Liver (tissue), 9 donors: Measurements from ENCODE around the gene SAC3D1. TPM values are rescaled to one million over a fixed set of nuclear protein-coding genes. Genes with fewer than 3 reads are reported as not detected.

Source experiments
- DNase-seq: peaks from one replicate; pipeline ENCODE4 v3.0.0-alpha.2; 2017; ENCODE audit warnings: low spot score
- H3K27ac ChIP-seq, 2 donors: one replicate each; pipeline ENCODE4 v1.7.0; 2013; ENCODE audit warnings: inconsistent platforms in 2 of 2, low read length in 2 of 2, control low read depth in 1 of 2, low read depth in 1 of 2, mild to moderate bottlenecking in 1 of 2
- H3K27me3 ChIP-seq, 4 donors: one replicate each; pipeline versions ENCODE4 v1.6.1 to v1.7.0; 2013; ENCODE audit warnings: low read length in 3 of 4, inconsistent platforms in 1 of 4, mild to moderate bottlenecking in 1 of 4, moderate library complexity in 1 of 4; ENCODE audit not compliant: control insufficient read depth in 4 of 4, insufficient read depth in 4 of 4
- H3K36me3 ChIP-seq, 4 donors: one replicate each; pipeline versions ENCODE4 v1.6.1 to v1.7.0; 2013; ENCODE audit warnings: low read length in 3 of 4, mild to moderate bottlenecking in 3 of 4, low read depth in 1 of 4, moderate library complexity in 1 of 4; ENCODE audit not compliant: control insufficient read depth in 4 of 4, insufficient read depth in 3 of 4
- H3K4me1 ChIP-seq, 4 donors: one replicate each; pipeline versions ENCODE4 v1.6.1 to v1.7.0; 2013; ENCODE audit warnings: low read length in 3 of 4, mild to moderate bottlenecking in 3 of 4, moderate library complexity in 1 of 4; ENCODE audit not compliant: control insufficient read depth in 4 of 4, insufficient read depth in 4 of 4
- H3K4me3 ChIP-seq, 3 donors: one replicate each; pipeline versions ENCODE4 v1.6.1 to v1.7.0; 2013; ENCODE audit warnings: low read length in 3 of 3, control low read depth in 1 of 3, low read depth in 1 of 3, mild to moderate bottlenecking in 1 of 3
- H3K9ac ChIP-seq, 2 donors: one replicate each; pipeline ENCODE4 v1.7.0; 2013; ENCODE audit warnings: low read length in 2 of 2, mild to moderate bottlenecking in 2 of 2, moderate library complexity in 2 of 2, control low read depth in 1 of 2, low read depth in 1 of 2
- H3K9me3 ChIP-seq, 4 donors: one replicate each; pipeline versions ENCODE4 v1.6.1 to v1.7.0; 2013; ENCODE audit warnings: low read length in 3 of 4; ENCODE audit not compliant: control insufficient read depth in 4 of 4
- EGR1 ChIP-seq, 2 donors: IDR thresholded peaks; 2 replicates each; pipeline ENCODE4 v1.6.1; 2016 to 2018; ENCODE audit warnings: antibody characterized with exemption in 2 of 2, low read depth in 2 of 2
- FOXA1 ChIP-seq: IDR thresholded peaks from 2 replicates; pipeline ENCODE4 v1.6.1; 2016; ENCODE audit warnings: antibody characterized with exemption
- FOXA2 ChIP-seq: IDR thresholded peaks from 2 replicates; pipeline ENCODE4 v1.6.1; 2016; ENCODE audit warnings: antibody characterized with exemption
- GABPA ChIP-seq, 2 donors: IDR thresholded peaks in 1 of 2; conservative IDR thresholded peaks in 1 of 2; 2 replicates each; pipeline ENCODE4 v1.6.1; 2016; ENCODE audit warnings: antibody characterized with exemption in 2 of 2, mild to moderate bottlenecking in 1 of 2, moderate library complexity in 1 of 2
- HNF4A ChIP-seq, 2 donors: conservative IDR thresholded peaks; 2 replicates each; pipeline ENCODE4 v1.6.1; 2016; ENCODE audit warnings: antibody characterized with exemption in 2 of 2, mild to moderate bottlenecking in 2 of 2
- HNF4G ChIP-seq: IDR thresholded peaks from 2 replicates; pipeline ENCODE4 v1.6.1; 2016; ENCODE audit warnings: antibody characterized with exemption
- NR2F2 ChIP-seq: IDR thresholded peaks from 2 replicates; pipeline ENCODE4 v1.6.1; 2016; ENCODE audit warnings: antibody characterized with exemption
- RAD21 ChIP-seq, 2 donors: IDR thresholded peaks; 2 replicates each; pipeline ENCODE4 v1.6.1; 2016; ENCODE audit warnings: antibody characterized with exemption in 2 of 2, mild to moderate bottlenecking in 2 of 2
- RXRA ChIP-seq, 2 donors: IDR thresholded peaks; 2 replicates each; pipeline ENCODE4 v1.6.1; 2017 to 2018; ENCODE audit warnings: antibody characterized with exemption in 2 of 2, mild to moderate bottlenecking in 1 of 2
- SP1 ChIP-seq: IDR thresholded peaks from 2 replicates; pipeline ENCODE4 v1.6.1; 2018; ENCODE audit warnings: antibody characterized with exemption, mild to moderate bottlenecking
- TAF1 ChIP-seq: conservative IDR thresholded peaks from 2 replicates; pipeline ENCODE4 v1.6.1; 2016; ENCODE audit warnings: antibody characterized with exemption, mild to moderate bottlenecking
- YY1 ChIP-seq: IDR thresholded peaks from 2 replicates; pipeline ENCODE4 v1.6.1; 2016; ENCODE audit warnings: antibody characterized with exemption, mild to moderate bottlenecking
- WGBS: extraction: QIAGEN DNeasy Blood & Tissue Kit; methylation state at CpG from one replicate; pipeline ENCODE4 v1.1.7; 2013; 5-methylcytosine and 5-hydroxymethylcytosine counted together
- polyA plus RNA-seq, 2 donors: library from polyadenylated mRNA; stranded (reverse) in 1 of 2; unstranded in 1 of 2; fragments of 200-250 nt in 1 of 2; fragments of >200 nt in 1 of 2; fragmentation: Nextera tagmentation in 1 of 2; extraction: Ambion mirVana in 1 of 2; gene quantifications; one replicate each; pipeline versions ENCODE4 v1.2.1 to v1.2.3, GENCODE V29; 2013 to 2015
- total RNA-seq, 2 donors: library from RNA; depleted of rRNA; stranded (reverse); fragments of >200 nt; gene quantifications; one replicate each; pipeline ENCODE4 v1.2.3, GENCODE V29; 2014
- TF ChIP-seq, protein P1 (sequence below): IDR thresholded peaks from 2 replicates; pipeline ENCODE4 v1.6.1; 2016; ENCODE audit warnings: antibody characterized with exemption
- TF ChIP-seq, protein P2 (sequence below): IDR thresholded peaks from 2 replicates; pipeline ENCODE4 v1.6.1; 2016; ENCODE audit warnings: antibody characterized with exemption, mild to moderate bottlenecking
- TF ChIP-seq, protein P3 (sequence below): IDR thresholded peaks from 2 replicates; pipeline ENCODE4 v1.6.1; 2016; ENCODE audit warnings: antibody characterized with exemption
- donor health status: healthy.
- donor health status: healthy.
- donor health status: healthy.
- donor health status: healthy.
- donor health status: healthy.

The SAC3D1 gene
- total and polyA plus RNA-seq, 4 donors: 3.8 to 7.9 (median 6.8) TPM

DNA sequence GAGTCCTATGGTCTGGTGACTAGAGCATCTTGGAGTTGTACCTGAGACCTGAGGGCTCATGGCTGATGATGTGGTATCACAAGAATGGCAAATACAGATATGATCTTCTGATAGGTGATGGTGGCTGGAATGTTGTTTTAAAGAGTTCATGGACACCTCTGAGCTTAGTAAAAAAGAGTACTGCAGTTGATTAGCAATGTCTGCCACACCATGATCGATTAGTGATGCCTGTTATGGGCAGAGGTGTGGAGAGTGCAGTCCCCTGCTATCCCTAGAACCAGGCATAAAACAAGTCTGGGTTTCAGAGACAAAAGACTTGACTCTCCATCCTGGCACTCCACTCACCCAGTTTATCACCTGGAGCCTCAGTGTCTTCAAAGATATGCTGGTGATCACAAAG, 42.9 kb upstream of the SAC3D1 start:
- 81% methylated on average over 1 of the region's 1 CpG for WGBS

DNA sequence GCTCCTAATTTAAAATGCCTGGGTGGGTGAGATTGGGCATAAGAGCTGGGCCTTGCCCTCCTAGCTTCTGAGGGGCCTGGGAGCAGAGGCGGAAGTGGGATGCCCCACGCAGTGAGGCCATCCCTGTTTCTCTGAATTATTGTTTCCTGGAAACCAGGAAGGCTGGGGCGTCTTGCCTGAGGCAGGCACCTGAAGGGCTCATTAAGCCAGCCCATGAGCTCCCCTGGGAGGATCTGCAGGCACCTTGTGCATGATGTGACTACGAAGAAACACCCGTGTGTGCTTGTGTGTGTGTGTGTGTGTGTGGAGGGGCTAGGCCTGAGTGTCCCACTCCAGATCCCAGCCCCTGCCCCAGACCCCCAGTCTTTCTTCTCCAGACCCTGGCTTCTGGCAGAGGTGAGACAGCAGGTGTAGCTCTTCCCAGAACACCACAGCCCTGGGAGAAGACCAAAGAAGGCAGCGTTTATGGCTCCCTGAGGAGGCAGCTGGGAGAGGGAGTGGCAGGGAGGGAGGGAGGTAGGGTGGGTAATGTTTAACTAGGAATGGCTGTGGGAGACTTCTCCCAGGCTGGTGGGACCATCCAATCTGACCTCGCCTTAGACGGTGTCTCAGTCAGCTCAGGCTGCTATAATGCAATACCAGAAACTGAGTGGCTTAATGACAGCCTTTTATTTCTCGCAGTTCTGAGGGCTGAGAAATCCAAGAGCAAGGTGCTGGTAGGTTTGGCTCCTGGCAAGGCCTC, 42.1 kb upstream of the SAC3D1 start:
- peaks cover 0 to 22% (median 13%) of the 10 kb centered on the region in 4 donors for H3K4me1 ChIP-seq
- no peaks in the 10 kb centered on the region for H3K9me3 ChIP-seq
- WGBS: 76% methylated on average over 9 of the region's 9 CpGs
- H3K9ac ChIP-seq: no peak overlapping the region
- no peak overlapping the region for H3K27ac ChIP-seq
- H3K4me3 ChIP-seq: no peak overlapping the region
- no peaks in the 10 kb centered on the region for H3K27me3 ChIP-seq
- no peaks in the 10 kb centered on the region for H3K36me3 ChIP-seq
- TF ChIP-seq SP1: no peak
- no peak for TF ChIP-seq RAD21 (IDR thresholded peaks at IDR 0.05)
- no peak for TF ChIP-seq HNF4A (conservative IDR thresholded peaks at IDR 0.05)
- no peak for TF ChIP-seq HNF4G
- TF ChIP-seq RXRA (IDR thresholded peaks at IDR 0.05): no peak
- no peak for TF ChIP-seq FOXA2
- TF ChIP-seq FOXA1: no peak
- TF ChIP-seq YY1: no peak
- DNase-seq: no peak

More for the DNA sequence above, 42.9 kb upstream of the SAC3D1 start:
- Histone ChIP-seq H3K9me3 (no peaks in the 10 kb centered on the region), H3K36me3 (no peaks in the 10 kb centered on the region), H3K9ac (no peak overlapping the region), H3K4me3 (no peak overlapping the region), H3K27me3 (no peaks in the 10 kb centered on the region), H3K4me1 (peaks cover 0 to 22% (median 13%) of the 10 kb centered on the region in 4 donors), H3K27ac (no peak overlapping the region)
- DNase-seq: no peak
- TF ChIP-seq YY1 (no peak), TAF1 (no peak), FOXA2 (no peak), NR2F2 (no peak), HNF4G (no peak), RAD21 (IDR thresholded peaks at IDR 0.05) (no peak), GABPA (IDR thresholded peaks at IDR 0.05 in 1 of 2, conservative IDR thresholded peaks at IDR 0.05 in 1 of 2) (no peak), RXRA (IDR thresholded peaks at IDR 0.05) (no peak), HNF4A (conservative IDR thresholded peaks at IDR 0.05) (no peak), EGR1 (IDR thresholded peaks at IDR 0.05; ENCODE audit: low read depth in 2 of 2) (no peak), FOXA1 (no peak)
- TF ChIP-seq, protein P1, sequence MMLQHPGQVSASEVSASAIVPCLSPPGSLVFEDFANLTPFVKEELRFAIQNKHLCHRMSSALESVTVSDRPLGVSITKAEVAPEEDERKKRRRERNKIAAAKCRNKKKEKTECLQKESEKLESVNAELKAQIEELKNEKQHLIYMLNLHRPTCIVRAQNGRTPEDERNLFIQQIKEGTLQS: no peak
- TF ChIP-seq, protein P2, sequence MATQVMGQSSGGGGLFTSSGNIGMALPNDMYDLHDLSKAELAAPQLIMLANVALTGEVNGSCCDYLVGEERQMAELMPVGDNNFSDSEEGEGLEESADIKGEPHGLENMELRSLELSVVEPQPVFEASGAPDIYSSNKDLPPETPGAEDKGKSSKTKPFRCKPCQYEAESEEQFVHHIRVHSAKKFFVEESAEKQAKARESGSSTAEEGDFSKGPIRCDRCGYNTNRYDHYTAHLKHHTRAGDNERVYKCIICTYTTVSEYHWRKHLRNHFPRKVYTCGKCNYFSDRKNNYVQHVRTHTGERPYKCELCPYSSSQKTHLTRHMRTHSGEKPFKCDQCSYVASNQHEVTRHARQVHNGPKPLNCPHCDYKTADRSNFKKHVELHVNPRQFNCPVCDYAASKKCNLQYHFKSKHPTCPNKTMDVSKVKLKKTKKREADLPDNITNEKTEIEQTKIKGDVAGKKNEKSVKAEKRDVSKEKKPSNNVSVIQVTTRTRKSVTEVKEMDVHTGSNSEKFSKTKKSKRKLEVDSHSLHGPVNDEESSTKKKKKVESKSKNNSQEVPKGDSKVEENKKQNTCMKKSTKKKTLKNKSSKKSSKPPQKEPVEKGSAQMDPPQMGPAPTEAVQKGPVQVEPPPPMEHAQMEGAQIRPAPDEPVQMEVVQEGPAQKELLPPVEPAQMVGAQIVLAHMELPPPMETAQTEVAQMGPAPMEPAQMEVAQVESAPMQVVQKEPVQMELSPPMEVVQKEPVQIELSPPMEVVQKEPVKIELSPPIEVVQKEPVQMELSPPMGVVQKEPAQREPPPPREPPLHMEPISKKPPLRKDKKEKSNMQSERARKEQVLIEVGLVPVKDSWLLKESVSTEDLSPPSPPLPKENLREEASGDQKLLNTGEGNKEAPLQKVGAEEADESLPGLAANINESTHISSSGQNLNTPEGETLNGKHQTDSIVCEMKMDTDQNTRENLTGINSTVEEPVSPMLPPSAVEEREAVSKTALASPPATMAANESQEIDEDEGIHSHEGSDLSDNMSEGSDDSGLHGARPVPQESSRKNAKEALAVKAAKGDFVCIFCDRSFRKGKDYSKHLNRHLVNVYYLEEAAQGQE: no peak
- TF ChIP-seq, protein P3, sequence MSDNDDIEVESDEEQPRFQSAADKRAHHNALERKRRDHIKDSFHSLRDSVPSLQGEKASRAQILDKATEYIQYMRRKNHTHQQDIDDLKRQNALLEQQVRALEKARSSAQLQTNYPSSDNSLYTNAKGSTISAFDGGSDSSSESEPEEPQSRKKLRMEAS: no peak
